HG03354 (cell line): ENCODE data around the gene E4F1.

ENCODE experiments used
- ATAC-seq: cut with Tn5 transposase; IDR thresholded peaks from one replicate; pipeline ENCODE4 v1.9.1; 2021; ENCODE audit warnings: mild to moderate bottlenecking; ENCODE audit not compliant: unreplicated experiment, poor library complexity, severe bottlenecking

E4F1 gene

GRCh38 chr16:2205104-2205966 is 18.1 kb upstream of the E4F1 start, which contains the start of gene MLST8:
Gene MLST8 (plus strand): TSS chr16:2205454. CDS start chr16:2206086, 632 bp downstream.
- ATAC-seq, result peak; percentile 73

GRCh38 chr16:2205967-2206313 is 17.5 kb upstream of the E4F1 start:
- no peak for ATAC-seq

- no peak for ATAC-seq
These were observed 17.0 kb upstream of the E4F1 start for GRCh38 chr16:2206420-2206779.

- no peak for ATAC-seq
These were observed 16.5 kb upstream of the E4F1 start for GRCh38 chr16:2206780-2207433.

GRCh38 chr16:2207872-2208271 is 15.5 kb upstream of the E4F1 start:
- no peak for ATAC-seq

GRCh38 chr16:2208308-2208707 is 15.1 kb upstream of the E4F1 start:
- no peak for ATAC-seq

GRCh38 chr16:2208772-2209171 is 14.6 kb upstream of the E4F1 start:
- no peak for ATAC-seq

- no peak for ATAC-seq
These were observed 14.0 kb upstream of the E4F1 start for GRCh38 chr16:2209258-2210008.

GRCh38 chr16:2210009-2210332 is 13.4 kb upstream of the E4F1 start:
- ATAC-seq, result no peak

- ATAC-seq, result no peak
These were observed 12.7 kb upstream of the E4F1 start, which contains the start of gene BRICD5 for GRCh38 chr16:2210386-2211365. Gene BRICD5 (minus strand): TSS chr16:2210863. CDS start chr16:2210833, 30 bp downstream.

- ATAC-seq, result no peak
These were observed 11.5 kb upstream of the E4F1 start for GRCh38 chr16:2211923-2212347.

GRCh38 chr16:2212362-2213324 is 10.7 kb upstream of the E4F1 start:
- no peak for ATAC-seq

- ATAC-seq, result peak; percentile 15
These were observed 9.3 kb upstream of the E4F1 start for GRCh38 chr16:2213817-2214718.

GRCh38 chr16:2214719-2214968 is 8.7 kb upstream of the E4F1 start, which contains the start of gene PGP:
Gene PGP (minus strand): TSS chr16:2214840. CDS start chr16:2214777, 63 bp downstream.
- peak; percentile 84 for ATAC-seq

- no peak for ATAC-seq
These were observed 7.1 kb upstream of the E4F1 start for GRCh38 chr16:2216330-2216729.

- peak; percentile 17 for ATAC-seq
These were observed 623 bp downstream of the E4F1 start for GRCh38 chr16:2223942-2224486.

GRCh38 chr16:2226245-2226793 is 2.9 kb downstream of the E4F1 start:
- no peak for ATAC-seq
